HG02973 (cell line): Measurements from ENCODE around the gene SLC12A1.
A peak's percentile ranks its signal among the peaks of the same experiment; 100 is the strongest.

Experiments
- ATAC-seq: cut with Tn5 transposase; IDR thresholded peaks from one replicate; pipeline ENCODE4 v1.9.1; 2021; ENCODE audit warnings: moderate library complexity; ENCODE audit not compliant: unreplicated experiment

SLC12A1 gene

DNA sequence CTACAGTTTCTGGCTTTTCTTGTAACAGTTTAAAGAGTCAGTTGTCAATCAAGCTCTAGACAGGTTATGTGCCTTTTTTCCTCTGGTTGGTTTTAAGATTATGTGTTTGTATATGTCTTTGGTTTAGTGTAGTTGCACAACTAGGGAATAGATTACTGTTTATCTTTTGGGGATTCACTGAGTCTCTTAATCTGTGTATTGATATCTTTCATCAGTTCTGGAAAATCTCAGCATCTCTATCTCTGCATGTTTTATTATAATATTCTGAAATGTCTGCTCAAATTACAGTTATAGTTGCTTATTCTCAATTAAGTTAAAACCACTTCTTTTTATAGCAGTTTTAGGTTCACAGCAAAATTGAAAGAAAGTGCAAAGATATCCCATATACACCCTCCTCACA lies 139.4 kb downstream of the SLC12A1 start:
- no peak for ATAC-seq

- peak; percentile 72 for ATAC-seq
Measured at GRCh38 chr15:48352474-48353072, 146.5 kb downstream of the SLC12A1 start.
